DMS153 (cell line): Measurements from ENCODE around the gene CTIF.

ENCODE experiments used
- DNase-seq: peaks from one replicate; lab custom pipeline; 2025; lab: John Stamatoyannopoulos, UW

CTIF gene

GRCh38 chr18:48732767-48733424 lies 194.1 kb downstream of the CTIF start:
- DNase-seq, result peak; percentile 25

DNA sequence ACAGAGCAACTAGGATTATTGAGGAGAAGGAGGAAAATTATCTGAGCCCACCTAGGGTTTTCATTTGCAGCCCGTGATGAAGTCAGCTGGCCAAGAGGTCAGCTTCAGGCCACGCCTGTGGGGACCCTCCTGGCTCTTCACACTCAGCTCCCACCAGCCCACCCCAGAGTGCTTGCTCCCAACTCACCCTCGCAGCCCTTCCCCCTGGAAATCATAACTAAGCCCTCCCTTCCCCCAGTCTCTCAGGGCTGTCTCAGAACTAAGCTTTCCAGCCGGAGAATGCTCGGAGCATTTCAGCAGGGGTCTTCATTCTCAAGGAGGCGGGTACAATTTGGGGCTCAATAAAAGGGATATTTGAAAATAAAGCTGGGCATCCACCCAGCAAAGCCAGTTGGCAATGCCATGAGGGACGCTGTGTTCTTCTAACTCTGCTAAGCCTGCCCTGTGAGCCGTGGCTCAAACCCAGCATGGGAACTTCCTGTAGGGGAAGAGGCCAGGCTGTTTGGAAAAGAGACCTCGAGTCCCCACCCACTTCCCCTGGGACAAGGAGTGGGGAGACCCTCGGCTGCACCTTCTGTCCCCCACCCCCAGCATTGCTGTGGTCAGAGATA lies 194.9 kb downstream of the CTIF start:
- no peak for DNase-seq

DNA sequence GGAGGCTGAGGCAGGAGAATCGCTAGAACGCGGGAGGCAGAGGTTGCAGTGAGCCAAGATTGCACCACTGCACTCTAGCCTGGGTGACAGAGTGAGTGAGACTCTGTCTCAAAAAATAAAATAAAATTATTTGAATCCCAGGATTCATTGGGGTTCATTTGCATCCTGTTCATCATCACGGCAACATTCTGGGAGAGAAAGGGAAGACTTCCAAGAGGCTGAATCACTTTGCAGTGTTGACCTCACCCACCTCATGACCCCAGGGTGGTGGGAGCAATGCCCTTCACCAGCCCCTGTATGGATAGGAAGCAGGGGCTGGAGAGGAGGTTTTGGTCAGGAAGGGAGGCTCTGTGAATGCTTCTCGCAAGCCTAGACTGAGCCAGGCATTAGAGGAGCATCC lies 195.6 kb downstream of the CTIF start:
- DNase-seq, result no peak

DNA sequence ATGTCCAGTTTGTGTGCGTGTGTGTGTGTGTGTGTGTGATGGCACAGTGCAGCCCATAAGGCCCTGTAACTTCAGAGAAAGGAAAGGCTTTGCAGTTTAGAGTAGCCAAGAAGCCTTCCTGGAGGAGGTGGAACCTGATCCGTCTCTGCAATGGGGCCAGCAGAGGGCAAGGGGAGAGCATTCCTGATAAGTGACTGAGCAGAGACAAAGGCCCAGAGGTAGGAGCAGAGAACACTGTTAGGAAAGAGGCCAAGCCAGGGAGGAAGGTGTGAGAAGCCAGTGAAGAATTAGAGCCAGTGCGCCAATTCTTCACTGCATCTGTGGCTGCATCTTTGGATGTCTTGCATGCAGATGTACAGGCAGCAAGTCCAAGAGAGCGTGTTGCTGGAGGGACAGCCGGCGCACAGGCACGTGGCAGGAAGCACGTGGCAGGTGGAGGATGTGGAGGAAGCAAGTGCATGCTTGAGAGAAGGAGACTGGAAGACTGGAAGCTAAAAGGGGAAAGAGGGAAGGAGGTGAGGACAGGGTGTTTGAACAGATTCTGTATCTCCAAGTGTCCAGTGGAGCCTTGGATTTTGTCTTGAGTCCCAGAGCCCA lies 196.3 kb downstream of the CTIF start:
- no peak for DNase-seq

GRCh38 chr18:48735681-48736255 lies 196.9 kb downstream of the CTIF start:
- no peak for DNase-seq

DNA sequence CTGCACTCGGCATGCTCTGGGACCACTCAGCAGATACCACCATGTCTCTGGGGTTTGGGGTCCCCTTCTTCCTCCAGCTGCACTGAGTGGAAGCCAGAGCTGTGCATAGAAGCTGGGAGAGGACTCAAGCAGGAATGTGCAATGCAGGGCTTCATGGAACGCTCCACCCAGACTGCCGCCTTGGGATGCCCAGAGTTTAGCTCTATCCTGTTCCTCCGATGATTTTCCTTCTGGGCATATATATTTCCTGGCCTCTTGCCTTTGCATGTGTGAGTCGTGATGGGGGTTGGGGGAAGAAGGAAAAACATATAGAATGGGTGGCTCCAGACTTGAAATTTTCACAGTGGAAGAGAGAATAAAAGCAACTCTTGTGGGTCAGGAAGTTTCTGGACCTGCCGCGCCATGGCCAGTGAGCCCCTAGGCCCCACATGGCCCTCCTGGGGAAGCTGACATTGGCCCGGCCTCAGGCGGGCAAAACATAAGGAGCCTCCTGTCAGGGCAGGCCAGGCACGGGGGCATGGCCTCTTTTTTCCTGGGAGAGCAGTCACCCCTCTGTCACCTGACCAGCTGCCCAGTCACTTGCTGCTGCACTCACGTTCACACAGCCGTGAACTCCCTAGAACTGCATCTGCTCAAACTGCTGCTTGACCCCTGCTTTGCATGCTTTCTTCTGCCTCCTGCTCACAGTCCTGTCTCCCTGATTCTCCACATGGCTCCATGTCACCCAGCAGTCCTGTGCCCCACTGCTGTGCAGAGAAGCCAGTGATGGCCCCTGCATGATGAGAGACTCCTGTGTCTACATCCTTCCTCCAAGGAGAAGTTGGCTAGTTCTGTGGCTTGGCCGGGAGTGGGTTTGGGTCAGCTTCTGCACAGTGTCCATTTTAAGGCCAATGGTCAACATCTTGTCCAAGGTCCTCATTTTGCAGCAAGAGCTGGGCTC lies 197.8 kb downstream of the CTIF start:
- no peak for DNase-seq

DNA sequence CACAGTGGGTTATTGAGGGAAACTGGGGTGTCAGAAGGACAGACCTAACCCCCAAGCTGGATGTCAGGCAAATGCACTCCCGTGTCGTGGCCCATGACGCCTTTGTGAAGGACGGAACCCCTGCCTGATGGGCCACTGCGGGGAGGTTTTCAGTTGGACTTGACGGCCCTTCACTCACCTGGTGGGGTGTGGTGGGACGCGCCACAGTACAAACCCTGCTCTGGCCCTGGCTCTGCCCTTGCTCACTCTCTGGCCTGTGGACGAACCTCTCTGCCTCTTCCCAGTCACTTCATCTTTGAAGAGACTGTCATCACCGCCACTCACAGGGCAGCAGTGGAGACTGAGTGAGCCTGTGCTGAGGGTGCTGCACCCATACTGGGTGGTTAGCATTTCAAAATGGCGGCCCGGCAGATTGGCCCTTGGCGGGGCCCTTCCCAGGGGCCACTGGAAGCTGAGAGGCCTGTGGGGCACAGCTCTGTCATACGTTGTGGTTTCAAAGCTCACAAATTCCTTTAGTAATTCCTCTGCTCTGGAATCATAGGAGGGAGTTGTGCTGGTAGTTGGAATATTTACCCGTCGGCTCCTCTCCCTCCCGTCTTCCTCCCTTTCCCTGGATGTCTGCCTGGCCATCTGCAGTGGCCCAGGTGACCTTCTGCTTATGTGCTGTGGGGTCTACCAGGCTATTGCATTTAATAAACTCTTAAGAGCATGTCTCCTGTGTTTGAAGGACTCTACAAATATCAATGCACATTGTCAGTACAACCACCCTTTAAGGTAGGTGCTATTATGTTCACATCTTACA lies 200.6 kb downstream of the CTIF start:
- no peak for DNase-seq

DNA sequence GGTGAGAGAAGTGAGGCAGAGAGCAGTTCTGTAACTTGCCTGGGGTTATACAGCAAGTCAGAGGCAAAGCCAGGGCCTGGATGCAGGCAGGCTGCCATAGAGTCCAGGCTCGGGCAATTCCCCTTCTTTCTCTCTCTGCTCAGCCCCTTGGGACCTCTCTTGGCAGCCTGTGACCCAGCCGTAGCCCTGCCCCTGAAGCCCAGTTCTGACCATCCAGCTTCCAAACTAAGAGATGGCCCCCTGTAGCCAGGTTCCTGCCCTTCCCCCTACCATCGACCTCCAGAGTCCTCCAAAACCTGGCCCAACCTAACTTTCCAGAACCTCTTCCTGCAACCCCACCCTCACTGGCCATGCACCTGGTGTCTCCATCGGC lies 201.2 kb downstream of the CTIF start:
- no peak for DNase-seq

DNA sequence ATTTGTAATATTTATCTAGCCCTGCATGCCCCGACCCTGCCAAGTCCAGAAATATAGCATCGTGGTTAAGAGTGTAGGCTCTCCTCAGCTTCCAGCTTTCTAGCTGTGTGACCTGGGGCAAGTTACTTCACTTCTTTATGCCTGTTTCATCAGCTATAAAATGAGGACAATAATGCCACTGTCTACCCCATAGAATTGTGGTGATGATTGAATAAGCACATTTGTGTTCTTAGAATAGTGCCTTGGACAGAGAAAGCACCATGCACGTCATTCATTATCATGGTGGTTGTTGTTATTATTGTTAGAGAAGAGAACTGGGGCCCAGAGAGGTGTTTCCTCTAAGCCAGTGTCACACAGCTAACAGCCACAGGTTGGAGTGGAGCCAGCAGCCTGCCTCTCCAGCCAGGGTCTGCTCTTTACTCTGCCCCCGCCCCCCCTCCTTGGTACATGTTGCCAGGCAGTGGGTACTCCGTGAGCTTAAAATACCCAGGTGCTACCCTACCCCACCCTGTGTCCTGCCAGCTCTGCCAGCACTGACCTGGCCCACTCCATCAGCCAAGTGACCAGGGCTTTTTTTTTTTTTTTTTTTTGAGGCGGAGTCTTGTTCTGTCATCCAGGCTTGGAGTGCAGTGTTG lies 202.1 kb downstream of the CTIF start:
- no peak for DNase-seq

DNA sequence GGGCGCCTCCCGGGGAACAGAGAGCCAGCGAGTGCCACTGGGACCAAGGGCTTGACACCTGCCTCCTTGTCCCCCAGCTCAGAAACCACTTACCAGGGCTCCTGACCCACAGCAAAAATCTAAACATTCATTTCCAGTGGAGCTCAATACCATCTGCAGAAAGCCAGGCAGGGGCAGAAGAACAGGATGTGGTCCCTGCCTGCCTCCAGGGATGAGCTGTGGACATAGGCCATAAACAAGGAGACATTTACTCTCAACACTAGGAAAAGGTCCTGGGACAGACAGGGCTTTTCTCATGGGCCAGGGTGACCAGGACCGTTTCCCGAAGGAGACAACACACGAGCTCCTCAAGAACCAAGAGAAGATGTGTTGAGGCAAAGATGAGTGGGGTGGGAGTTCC lies 203.0 kb downstream of the CTIF start:
- DNase-seq, result no peak

DNA sequence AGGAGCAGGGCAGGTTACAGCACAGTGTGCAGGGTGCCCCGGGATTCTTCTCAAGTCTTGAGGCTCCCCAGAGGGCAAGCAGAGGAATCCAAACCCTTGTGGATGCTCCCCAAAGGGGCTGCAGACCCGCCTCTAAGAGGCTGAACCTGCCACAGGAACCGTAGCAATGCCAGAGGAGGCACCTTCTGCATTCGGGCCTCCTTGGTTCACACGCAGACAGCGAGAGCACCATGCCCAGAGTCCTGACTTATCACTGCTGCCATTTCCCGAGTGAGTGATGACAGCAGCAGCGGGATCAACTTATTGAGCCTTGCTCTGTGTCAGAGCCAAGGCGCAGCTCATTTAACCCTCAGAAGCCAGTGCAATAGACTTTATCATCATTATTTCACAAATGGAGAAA lies 203.5 kb downstream of the CTIF start:
- no peak for DNase-seq

DNA sequence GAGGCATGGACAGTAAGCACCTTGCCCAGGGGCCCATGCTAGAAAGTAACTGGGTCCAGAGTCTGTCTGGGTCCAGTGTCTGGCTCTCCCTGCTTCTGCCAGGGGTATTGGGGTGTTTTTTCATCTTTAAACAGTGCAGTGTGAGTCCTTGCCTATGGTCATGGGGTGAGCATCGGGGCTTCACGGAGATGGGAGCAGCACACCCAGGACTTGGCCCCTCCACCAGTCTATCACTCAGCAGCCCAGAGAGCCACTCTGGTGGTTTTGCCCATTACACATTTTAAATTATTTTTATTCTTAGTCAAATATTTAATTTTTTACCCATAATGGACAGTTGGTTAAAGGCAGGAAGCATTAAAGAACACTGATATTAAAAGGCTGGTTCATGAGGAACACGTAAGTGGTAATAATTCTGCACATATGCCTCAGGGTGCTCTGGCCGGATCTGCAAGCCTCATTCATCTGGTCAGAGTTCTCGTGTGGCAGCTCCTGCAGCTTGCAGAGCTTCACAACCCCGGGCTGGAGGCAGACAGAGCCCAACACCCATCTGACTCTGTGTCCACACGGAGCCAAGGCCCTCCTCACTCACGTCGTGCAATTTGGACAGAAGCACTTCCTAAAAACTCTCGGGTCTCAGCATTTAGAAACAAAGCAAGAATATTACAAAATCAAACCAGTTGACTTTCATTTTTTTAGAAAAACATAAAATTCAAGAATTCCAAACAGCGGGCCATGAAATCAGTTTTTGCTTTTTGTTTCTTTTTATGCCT lies 204.1 kb downstream of the CTIF start:
- DNase-seq, result no peak

- no peak for DNase-seq
These were observed 205.1 kb downstream of the CTIF start for GRCh38 chr18:48743886-48744285.

DNA sequence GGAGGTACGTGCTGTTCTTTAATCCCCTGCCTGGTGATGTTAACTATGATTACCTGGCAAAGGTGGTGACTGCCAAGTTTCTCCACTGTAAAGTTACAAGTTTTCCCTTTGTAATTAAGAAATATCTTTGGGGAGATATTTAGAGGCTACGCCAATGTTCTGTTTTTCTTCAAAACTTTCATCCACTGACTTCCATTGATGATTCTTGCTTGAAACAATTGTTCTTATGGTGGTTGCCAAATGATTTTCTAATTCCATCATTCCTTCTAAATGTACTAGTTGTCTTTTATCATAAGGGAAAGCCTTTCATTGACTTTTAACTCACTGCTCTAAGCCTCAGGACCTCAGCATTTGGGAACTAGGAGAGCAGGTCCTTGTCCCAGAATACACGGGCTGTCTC lies 206.5 kb downstream of the CTIF start:
- DNase-seq, result no peak

- DNase-seq, result no peak
These were observed 210.9 kb downstream of the CTIF start for GRCh38 chr18:48749768-48750167.

DNA sequence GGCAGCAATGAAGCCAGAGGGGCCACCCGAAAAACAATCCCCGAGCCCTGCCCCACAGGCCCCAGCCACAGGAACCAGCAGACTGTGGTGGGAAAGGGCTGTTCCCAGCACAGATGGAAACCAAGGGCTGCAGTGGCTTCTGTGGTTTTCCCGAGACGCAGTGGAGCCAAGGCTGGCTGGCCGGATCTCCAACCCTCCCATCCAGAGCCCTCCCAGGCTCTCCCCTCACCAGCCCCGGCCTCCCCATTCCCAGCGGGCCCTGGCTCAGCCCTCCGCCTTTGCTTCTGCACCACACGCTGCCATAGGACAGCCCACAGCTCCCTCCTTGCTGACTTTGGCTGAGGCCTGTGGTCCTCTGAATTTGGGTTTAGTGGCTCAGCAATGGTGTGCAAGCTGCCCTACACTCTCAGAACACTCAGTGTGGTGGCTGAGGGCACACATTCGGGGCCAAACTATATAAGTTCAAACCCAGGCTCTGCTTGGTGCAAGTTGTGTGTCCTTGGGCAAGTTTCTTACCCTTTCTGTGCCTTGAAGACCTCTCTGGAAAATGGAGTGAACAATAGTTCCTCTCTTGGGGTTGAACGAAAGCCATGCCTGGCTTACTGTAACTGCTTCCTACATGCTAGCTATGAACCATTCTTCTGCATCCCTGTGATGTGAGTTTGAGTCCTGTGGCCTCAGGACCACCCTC lies 211.8 kb downstream of the CTIF start:
- no peak for DNase-seq

- DNase-seq, result no peak
These were observed 213.1 kb downstream of the CTIF start for GRCh38 chr18:48751727-48752468.

GRCh38 chr18:48752478-48752877 lies 213.6 kb downstream of the CTIF start:
- no peak for DNase-seq

DNA sequence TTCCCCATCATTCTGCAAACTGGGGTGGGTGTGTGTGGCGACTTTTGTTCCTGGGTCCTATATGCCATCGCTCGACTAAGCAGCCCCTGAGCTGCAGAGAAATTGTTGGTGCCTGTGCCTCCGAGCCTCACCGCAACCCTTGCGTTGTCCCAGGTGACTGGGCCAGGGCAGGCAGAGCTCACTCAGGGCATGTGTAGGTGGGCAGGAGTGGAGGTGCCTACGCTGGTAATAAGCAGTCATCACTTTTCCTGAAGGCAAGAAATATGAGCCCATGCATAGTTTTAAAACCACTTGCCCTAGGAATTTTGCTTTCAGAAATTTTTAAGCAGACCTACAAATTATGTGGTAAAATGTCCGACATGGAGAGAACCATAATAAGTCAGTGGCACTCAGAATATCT lies 214.1 kb downstream of the CTIF start:
- DNase-seq, result no peak
